Posterior cingulate gyrus (tissue), 11 donors: ENCODE results near the gene DSTYK.
"Not testable (repeated sequence)": the region's sequence is repeated elsewhere in the genome, so short reads cannot be mapped to it uniquely, and the experiment has no call there.

Experiments used
- DNase-seq, 10 donors: peaks; one replicate each; pipeline versions ENCODE4 v3.0.0 to v3.0.0-alpha.2; 2020 to 2021; ENCODE audit warnings: mixed read lengths in 3 of 10
- intact Hi-C: fragments of 100-400 bp; cut with DNase I; formaldehyde crosslinking; loops from one replicate; pipeline ENCODE4 v1.15.1; 2023

Gene DSTYK

DNA sequence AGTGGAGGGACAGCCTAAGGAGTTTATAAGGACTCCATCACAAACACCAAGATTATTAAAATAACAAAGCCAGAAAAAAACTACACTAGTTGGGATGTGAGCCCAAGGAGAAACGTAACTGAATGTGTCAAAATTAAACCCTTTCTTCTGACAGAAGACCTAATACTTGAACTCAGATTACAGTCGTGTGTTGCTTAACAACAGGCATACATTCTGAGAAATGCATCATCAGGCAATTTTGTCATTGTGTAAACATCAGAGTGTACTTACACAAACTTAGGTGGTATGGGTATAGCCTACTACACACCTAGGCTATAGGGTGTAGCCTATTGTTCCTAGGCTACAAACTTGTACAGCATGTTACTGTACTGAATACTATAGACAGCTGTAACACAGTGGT is 23.4 kb downstream of the DSTYK start:
- intact Hi-C loops: no loop called here
- DNase-seq: no peak

DNA sequence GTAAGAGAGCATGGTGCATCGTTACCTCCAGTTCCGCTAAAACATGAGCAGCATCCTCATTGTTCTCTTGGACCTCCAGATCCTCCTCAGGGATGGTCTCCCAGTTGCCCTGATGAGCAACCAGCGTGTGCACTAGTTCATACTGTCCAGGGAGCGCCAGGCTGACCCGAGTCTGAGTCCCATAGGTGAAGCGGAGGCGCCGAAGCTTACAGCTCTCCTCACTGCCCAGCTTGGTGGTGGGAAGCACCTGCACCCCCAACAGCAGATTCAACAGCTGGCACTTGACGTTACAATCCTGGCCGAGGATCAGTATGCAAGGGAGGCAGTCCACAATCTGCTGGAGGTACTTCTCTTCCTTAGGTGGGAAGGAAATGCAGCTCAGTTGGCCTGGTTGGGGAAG is 24.1 kb downstream of the DSTYK start:
- no peak for DNase-seq
- intact Hi-C loops: no loop called here

DNA sequence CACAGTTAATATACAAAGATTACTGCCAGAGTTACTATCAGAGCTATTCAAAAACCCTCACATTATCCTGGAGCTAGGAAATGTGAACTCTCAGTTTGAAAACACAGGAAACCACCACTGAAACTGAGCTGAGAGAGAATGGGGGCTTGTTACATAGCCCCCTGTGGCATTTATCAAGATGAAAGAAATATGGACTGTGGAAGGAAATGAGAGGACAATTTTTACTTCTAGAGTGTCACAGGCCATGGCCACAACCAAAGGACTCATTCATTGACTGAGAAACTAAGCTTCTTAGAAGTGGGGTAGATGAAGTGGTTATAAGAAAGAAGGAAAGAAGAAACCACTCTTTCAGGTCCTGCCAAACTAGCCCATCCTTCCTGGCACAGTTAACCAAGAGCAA is 25.3 kb downstream of the DSTYK start:
- no peak for DNase-seq
- intact Hi-C loops: no loop called here

DNA sequence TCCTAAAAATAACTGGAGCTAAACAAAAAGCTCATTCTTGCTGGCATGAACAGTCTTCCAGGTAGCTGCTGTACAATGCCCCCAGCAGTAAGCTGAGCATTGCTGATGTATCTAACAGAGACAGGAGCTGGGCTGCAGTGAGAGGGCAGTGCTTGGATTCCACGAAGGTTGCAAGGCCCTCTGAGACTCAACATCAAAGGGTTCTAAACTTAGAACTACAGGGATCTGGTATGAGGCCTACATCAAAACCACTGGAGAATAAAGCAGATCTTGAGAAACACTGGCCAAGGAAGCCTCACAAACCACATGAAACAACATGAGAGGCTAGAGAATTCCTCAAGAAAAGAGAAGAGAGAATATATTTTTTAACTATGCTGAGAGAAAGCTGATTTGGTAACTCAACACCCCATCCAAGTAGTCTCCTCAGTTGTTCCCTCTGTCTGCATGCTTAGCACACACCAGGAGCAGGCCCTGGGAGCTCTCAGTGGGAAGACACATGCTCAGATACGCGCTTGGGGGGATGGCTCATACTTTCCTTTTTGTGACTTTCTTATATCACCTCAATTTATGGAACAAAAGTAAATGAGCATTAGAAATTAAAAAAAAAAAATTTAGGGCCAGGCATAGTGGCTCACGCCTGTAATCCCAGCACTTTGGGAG is 27.7 kb downstream of the DSTYK start:
- intact Hi-C loops: no loop called here

DNA sequence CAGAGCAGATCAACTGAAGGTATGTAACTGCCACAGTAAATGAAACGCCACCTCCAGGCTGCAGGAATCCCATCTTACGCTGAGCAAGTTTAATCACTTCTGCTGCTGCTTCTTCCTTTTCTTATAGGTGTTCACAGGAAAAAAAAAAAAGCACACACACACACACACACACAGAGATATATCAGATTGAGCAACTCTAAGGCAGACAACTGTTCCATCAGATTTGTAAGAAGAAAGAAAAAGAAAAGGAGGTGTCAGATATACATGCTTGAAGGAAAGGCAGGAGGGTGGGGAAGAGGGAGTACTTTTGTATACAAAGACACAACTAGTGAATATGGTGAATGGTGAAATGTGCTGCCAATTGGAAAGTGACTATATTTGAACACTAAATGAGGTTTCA is 28.6 kb downstream of the DSTYK start:
- intact Hi-C loops: no loop called here
- DNase-seq: no peak

More for the DNA sequence above, 27.7 kb downstream of the DSTYK start:
- no peak for DNase-seq

DNA sequence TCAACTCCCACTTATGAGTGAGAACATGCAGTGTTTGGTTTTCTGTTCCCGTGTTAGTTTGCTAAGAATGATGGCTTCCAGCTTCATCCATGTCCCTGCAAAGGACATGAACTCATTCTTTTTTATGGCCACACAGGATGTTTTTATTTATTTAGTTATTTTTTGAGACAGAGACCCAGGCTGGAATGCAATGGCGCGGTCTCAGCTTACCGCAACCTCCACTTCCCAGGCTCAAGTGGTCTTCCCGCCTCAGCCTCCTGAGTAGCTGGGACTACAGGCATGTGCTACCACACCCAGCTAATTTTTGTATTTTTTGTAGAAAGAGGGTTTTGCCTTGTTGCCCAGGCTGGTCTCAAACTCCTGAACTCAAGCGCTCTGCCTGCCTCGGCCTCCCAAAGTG is 31.2 kb downstream of the DSTYK start:
- DNase-seq, intact Hi-C loops: not testable (repeated sequence)

DNA sequence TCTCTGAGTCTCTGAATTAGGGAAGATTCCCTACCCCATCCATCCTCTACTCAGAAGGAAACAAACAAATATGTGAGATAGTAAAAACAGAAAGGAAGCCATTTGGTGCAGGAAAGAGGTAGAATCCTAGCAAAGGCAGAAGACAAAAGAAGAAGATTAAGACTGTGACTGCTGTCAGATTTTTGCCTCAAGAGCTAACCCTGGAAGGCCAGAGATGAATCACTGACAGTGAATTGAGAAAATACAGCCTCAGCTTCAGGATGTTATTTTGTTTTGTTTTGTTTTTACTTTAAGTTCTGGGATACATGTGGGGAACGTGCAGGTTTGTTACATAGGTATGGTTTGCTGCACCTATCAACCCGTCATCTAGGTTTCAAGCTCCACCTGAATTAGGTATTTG is 31.7 kb downstream of the DSTYK start:
- intact Hi-C loops: no loop called here
- no peak for DNase-seq

DNA sequence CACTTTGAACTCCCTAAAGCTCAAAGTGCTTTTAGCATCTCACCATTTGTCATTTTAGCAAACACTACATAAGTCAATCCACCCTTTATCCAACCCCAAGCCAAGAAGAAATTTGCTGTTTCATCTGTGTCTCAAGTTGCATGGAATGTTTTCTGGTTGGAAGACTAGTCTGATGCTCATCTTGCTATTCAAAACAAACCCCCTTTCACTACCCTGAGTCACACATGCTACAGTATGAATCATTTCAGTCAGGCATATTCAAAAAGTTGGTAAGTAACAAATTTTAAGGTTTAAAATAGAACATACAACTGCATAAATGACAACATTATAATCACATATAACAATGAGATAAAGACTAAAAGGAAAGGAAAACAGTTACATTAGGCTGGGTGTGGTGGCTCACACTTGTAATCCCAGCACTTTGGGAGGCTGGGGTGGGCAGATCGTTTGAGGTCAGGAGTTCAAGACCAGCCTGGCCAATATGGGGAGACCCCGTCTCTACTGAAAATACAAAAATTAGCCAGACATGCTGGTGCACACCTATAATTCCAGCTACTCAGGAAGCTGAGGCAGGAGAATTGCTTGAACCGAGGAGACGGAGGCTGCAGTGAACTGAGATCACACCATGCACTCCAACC is 38.7 kb downstream of the DSTYK start:
- DNase-seq: no peak
- intact Hi-C loops: no loop called here

DNA sequence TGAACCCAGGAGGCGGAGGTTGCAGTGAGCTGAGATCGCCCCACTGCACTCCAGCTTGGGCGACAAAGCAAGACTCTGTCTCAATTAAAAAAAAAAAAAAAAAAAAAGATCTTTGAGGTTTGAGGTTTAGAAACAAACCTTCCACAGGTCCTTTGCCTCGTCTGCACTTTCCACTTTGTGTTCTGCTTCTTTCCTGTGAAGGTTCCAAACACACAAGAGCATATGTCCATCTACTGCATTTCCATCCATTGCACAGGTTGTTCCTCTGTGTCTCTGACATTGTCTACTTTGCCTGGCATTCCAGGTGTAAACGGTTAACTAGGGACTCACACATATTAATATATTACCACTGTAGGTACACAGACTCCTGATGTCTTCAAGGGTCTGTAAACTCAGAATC is 40.1 kb downstream of the DSTYK start:
- DNase-seq: no peak
- intact Hi-C loops: no loop called here

DNA sequence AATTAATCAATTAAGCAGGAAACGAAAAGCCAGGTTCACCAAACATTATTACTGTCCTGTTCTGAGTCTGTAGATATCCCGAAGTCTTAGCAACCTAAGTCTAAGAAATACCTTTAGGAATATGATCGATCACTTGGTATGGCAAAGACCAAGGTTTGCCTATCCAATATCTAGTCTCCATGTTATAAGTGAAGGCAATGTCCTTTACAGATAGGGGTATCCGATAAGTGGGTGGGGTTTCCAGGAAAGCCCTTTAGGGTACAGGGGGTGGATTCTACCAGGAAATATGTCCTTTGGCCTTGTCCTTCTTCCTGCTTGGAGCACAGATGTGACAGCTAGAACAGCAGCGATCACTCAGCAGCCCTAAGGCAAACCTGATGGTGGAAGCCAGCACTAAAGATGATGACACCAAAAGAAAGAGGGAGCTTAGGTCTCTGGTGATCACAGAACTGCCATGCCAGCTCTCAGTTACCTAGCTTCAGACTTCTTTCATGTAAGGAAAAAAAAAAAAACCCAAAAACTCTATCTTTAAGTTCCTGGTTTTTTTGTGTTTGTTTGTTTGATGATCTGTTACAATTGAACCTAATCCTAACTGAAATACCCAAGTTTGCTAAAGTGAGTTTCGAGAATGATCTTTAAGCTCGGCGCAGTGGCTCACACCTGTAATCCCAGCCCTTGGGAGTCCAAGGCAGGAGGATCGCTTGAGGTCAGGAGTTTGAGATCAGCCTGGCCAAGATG is 40.8 kb downstream of the DSTYK start:
- intact Hi-C loops: no loop called here
- DNase-seq: no peak

DNA sequence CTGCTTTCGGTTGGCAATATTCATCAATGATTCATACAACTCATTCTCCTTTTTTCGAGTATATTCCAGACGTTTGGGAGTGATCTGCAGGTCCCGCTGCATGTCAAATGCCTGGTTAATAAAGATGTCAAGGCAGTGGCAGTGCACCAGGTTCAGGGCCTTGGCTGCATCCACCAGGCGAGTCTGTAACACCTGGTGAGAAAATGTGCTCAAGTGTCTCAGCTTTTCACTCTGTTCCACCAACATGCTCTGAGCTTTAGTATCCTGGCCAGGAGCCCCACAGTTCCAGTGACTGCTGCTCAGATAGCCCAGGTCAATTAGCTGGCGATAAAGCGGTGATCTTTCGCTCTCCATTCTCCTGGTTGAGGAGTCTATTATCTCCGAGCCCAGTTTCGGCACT is 42.3 kb downstream of the DSTYK start:
- DNase-seq: no peak
- intact Hi-C loops: no loop called here

DNA sequence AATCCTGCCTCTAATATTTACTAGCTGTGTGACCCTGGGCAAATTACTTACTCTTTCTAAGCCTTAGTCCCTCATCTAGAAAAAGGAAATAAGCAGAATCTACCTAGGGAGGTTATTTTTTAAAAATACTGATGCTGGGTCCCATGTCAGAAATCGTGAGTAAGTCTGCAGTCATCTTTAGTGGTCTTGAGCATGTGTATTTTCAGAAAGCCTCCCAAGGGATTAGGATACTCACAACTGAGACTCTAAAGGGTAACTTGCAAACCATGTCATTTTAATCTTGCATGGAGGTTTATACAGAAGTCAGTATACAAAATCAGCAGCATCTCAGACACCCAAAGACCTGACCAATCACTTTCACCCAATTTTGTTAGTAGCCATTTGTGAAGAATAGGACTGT is 43.2 kb downstream of the DSTYK start:
- intact Hi-C loops: no loop called here
- no peak for DNase-seq

DNA sequence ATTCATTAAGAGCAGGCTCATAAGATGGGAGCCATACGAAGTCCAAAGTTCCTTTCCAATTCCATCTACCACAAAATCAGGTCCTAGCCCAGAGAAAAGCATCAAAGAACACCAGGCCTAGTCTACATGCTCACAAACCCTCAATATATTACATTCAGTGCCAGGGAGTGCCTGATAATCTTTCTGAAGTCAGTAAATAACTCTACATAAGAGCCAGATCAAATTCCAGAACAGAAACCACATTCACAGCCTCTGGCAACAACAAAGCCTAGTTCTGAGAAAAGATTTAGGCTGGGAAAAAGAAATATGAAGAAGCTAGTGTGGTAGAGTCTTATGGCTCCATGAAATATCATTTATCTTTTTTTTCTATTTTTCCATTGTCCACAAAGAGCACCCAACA is 49.2 kb downstream of the DSTYK start:
- DNase-seq: no peak
- intact Hi-C loops: no loop called here

DNA sequence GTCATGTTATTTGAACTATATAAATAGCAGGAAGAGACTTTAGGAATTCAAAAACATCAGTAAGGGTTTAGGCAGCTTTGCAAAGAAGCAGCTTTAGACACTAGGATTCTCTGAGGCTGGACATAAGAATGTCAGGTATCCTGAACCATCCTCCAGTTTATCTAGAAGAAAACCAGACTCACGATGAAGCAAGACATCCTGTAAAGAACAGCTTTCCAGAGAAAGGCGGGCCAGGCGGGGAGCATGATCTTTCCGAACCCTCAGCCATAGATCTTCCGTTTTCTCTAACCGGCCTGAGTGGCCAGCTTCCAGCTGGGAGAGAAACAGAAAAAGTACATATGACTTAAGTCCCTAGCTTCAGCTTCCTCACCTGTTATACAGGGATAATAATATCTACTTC is 50.4 kb downstream of the DSTYK start:
- no peak for DNase-seq
- intact Hi-C loops: no loop called here

DNA sequence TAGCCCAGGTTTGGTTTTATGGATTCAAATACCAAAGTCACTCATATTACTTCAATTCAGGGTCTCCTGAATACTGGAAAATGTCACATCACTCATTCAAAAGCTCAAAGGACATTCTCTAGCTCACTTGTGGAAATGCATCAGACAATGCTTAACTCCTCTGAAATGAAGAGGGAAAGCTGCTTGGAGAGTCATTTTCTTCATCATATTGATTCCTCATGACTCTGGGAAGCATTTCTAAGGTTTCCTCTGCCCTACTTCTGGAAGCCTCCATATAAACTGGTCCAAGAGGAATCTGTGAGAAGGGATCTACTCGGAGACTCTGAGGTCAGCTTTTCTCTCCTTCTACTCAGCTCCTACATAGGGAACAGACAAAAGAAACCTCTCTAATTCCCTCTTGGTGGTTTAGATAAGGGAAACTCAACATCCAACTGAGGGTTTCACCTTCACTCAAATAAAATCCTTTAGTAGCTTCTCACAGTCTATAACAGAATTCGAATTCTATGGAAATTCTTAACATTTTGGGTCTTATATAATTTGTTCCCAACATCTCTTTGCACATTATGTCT is 53.4 kb downstream of the DSTYK start:
- DNase-seq: no peak
- intact Hi-C loops: no loop called here

DNA sequence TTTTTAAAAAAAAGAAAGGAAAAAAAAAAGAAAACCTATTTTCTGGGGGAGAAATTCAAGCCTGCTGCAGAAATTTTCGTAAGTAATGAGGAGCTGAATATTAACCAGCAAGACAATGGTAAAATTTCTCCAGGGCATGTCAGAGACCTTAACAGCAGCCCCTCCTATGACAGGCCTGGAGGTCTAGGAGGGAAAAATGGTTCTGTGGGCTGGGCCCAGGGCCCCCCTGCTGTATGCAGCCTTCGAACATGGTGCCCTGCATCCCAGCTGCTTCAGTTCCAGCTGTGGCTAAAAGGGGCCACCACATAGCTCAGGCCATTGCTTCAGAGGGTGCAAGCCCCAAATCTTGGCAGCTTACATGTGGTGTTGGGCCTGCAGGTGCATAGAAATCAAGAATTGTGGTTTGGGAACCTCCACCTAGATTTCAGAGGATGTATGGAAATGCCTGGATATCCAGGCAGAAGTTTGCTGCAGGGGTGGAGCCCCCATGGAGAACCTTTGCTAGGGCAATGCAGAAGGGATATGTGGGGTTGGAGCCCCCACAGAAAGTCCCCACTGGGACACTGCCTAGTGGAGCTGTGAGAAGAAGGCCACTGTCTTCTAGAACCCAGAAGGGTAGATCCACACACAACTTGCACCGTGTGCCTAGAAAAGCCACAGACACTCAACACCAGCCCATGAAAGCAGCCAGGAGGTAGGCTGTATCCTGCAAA is 55.7 kb downstream of the DSTYK start:
- DNase-seq, intact Hi-C loops: not testable (repeated sequence)

DNA sequence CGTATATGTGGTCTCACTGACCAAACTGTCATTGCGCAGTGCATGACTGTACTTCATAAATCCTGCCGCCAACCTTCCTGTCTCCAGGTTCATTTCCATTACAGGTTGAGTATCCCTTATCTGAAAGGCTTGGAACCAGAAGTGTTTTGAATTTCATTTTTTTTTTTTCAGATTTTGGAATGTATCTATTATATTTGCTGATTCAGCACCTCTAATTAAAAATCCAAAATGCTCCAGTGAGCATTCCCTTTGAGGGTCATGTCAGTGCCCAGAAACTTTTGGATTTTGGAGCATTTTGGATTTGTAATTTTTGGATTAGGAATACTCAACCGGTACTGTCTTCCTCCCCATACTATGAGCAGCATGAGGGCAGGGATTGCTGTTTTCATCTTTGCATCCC is 59.0 kb downstream of the DSTYK start:
- intact Hi-C loops: no loop called here
- DNase-seq: no peak

DNA sequence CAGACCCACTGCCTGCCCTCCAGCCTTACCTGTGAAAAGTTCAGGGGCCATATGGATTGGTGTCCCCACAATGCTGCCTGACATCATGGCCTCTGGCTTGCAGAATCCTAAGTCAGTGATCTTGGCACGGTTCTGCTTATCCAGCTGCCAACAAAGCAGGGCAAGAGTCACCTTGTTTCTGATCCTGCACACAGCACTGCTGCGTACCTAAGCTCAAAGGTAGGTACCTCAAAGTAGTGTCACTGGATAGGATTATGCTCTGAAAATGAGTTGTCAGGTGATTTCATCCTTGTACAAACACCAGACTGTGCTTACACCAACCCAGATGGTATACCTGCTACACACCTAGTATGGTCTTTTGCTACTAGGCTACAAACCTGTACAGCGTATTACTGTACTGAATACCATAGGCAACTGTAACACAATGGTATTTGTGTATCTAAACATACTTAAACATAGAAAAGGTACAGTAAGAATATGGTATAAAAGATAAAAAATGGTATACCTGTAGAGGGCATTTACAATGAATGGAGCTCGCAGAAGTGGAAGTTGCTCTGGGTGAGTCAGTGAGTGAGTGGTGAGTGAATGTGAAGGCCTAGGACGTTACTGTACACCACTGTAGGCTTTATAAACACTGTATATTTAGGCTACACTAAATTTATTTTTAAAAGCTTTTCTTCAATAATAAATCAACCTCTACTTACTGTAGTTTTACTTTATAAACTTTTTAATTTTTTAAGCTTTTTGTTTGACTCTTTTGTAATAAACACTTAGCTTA is 60.7 kb downstream of the DSTYK start:
- DNase-seq: no peak
- intact Hi-C loops: no loop called here

DNA sequence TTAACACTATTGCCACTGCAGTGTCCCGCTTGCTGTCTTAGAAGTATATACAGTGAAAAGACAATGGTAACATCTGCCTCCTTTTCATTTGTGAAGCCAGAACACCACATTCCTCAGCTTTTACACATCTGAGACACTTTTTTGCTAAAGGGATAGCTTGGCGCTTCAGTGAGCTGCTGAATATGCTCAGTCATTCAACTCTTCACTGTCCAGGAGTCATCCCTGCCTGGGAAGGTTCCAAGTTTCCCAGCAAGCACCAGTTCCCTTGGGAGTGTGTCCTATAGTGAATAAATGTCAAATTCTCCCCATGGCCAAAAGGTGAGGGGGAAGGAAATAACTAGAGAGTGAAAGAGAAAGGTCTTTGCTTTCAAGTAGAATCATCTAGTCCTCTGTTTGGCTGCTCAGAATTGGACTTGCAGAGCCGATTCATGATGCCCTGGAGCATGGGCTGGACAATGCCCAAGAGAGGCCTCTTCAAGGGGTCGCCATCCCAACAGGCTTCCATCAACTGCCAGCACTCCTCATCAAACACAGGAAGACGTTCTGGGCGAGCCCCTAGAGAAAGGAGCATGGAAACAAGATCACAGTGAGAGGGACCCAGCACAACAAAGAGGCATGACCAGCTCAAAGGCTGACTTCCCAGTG is 64.2 kb downstream of the DSTYK start:
- no peak for DNase-seq
- intact Hi-C loops: loop anchor here (10.0 kb wide), 1 partner anchor 163 kb away; no protein-coding TSS in a partner anchor

DNA sequence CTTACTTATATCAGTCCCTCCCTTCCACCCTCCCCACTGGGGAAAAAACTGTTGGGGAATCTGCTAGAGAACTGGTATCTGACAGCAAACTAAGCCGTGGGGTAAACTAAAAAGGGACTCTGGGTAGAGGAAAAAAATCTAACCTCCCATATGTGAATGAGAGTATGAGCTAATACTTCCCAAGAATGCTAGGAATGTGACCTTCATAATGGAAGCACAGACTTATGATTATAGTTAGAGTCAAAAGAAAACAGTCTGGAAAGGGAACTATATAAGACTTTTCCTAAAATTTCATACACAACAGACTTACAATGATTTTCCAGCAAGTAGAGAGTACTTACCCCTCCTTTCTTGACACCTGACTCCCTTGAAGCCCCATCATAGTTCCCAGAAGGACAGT is 66.8 kb downstream of the DSTYK start:
- DNase-seq: no peak
- intact Hi-C loops: loop anchor here (5.0 to 10.0 kb wide), 2 partner anchors 68 to 160 kb away; partner anchors contain the start of gene DSTYK
